HepG2 (cell line): ENCODE data around the gene CCT5. TPM values are rescaled to one million over a fixed set of nuclear protein-coding genes. Genes with fewer than 3 reads are reported as not detected.

Experiments used
- ATAD3A ChIP-seq: sonication (generic); formaldehyde crosslinking; IDR thresholded peaks from 2 replicates; pipeline ENCODE4 v1.4.0; 2020; ENCODE audit warnings: missing genetic modification reagents
- ETS1 ChIP-seq: sonication (generic); formaldehyde crosslinking; IDR thresholded peaks from 2 replicates; pipeline ENCODE4 v1.4.0; 2020; ENCODE audit warnings: missing genetic modification reagents
- FOXA1 ChIP-seq, 2 experiments: fragments of 450-650 bp in 1 of 2; sonication (generic) in 1 of 2; formaldehyde crosslinking in 1 of 2; IDR thresholded peaks; 2 replicates each; pipeline versions ENCODE4 v1.4.0 to v1.6.1; 2016 to 2020; ENCODE audit warnings: missing genetic modification reagents in 1 of 2
- NFAT5 ChIP-seq: sonication (generic); formaldehyde crosslinking; IDR thresholded peaks from 2 replicates; pipeline ENCODE4 v1.4.0; 2020; ENCODE audit warnings: missing genetic modification reagents
- RXRB ChIP-seq: IDR thresholded peaks from 2 replicates; pipeline ENCODE4 v1.6.1; 2016; ENCODE audit warnings: borderline replicate concordance, missing genetic modification reagents, missing compliant biosample characterization
- TIGD3 ChIP-seq: sonication (generic); formaldehyde crosslinking; IDR thresholded peaks from 2 replicates; pipeline ENCODE4 v1.5.1; 2020; ENCODE audit warnings: mild to moderate bottlenecking, missing genetic modification reagents, borderline replicate concordance
- ZNF24 ChIP-seq: fragments of 450-650 bp; IDR thresholded peaks from 2 replicates; pipeline ENCODE4 v1.6.1; 2017; ENCODE audit warnings: antibody characterized with exemption, mild to moderate bottlenecking
- ZNF556 ChIP-seq: sonication (generic); formaldehyde crosslinking; IDR thresholded peaks from 2 replicates; pipeline ENCODE4 v1.4.0; 2020; ENCODE audit warnings: mild to moderate bottlenecking, missing genetic modification reagents, borderline replicate concordance
- ZNF589 ChIP-seq: sonication (generic); formaldehyde crosslinking; conservative IDR thresholded peaks from 2 replicates; pipeline ENCODE4 v1.8.0; 2022; ENCODE audit warnings: mild to moderate bottlenecking, moderate library complexity, missing genetic modification reagents
- ZNF720 ChIP-seq: sonication (generic); formaldehyde crosslinking; IDR thresholded peaks from 2 replicates; pipeline ENCODE4 v1.4.0; 2020; ENCODE audit warnings: missing genetic modification reagents
- ZNF775 ChIP-seq: sonication (generic); formaldehyde crosslinking; IDR thresholded peaks from 2 replicates; pipeline ENCODE4 v1.4.0; 2020; ENCODE audit warnings: missing genetic modification reagents, mild to moderate bottlenecking, moderate library complexity, borderline replicate concordance
- ZSCAN30 ChIP-seq: sonication (generic); formaldehyde crosslinking; IDR thresholded peaks from 2 replicates; pipeline ENCODE4 v1.5.0; 2020; ENCODE audit warnings: mild to moderate bottlenecking, missing genetic modification reagents
- polyA plus RNA-seq, 8 experiments: library from polyadenylated mRNA; depleted of rRNA in 3 of 8; stranded (reverse) in 7 of 8; unstranded in 1 of 8; fragments of >200 nt; fragmentation: Illumina TruSeq in 4 of 8; extraction: Trizol in 4 of 8; gene quantifications; 2 replicates each; pipeline versions ENCODE4 v1.2.1 to v1.2.3, GENCODE V29; 2011 to 2016; ENCODE audit warnings: low read depth in 4 of 8, missing spikeins in 1 of 8, mixed read lengths in 1 of 8; ENCODE audit not compliant: insufficient read depth in 1 of 8
- total RNA-seq, 5 experiments: library from RNA; depleted of rRNA; stranded (reverse); fragments of >200 nt; fragmentation: Illumina TruSeq; extraction: Trizol; gene quantifications; 2 replicates each; pipeline ENCODE4 v1.2.3, GENCODE V29; 2016; ENCODE audit warnings: low read depth in 1 of 5
- TF ChIP-seq, protein P1 (sequence below): sonication (generic); formaldehyde crosslinking; IDR thresholded peaks from 2 replicates; pipeline ENCODE4 v1.4.0; 2020; ENCODE audit warnings: low read depth, missing genetic modification reagents

CCT5 gene
- total and polyA plus RNA-seq, 2 of the 13 experiments (the other 11 are each of a cell fraction or from before 2014, with no cell fraction given), result 319 to 708 TPM

DNA sequence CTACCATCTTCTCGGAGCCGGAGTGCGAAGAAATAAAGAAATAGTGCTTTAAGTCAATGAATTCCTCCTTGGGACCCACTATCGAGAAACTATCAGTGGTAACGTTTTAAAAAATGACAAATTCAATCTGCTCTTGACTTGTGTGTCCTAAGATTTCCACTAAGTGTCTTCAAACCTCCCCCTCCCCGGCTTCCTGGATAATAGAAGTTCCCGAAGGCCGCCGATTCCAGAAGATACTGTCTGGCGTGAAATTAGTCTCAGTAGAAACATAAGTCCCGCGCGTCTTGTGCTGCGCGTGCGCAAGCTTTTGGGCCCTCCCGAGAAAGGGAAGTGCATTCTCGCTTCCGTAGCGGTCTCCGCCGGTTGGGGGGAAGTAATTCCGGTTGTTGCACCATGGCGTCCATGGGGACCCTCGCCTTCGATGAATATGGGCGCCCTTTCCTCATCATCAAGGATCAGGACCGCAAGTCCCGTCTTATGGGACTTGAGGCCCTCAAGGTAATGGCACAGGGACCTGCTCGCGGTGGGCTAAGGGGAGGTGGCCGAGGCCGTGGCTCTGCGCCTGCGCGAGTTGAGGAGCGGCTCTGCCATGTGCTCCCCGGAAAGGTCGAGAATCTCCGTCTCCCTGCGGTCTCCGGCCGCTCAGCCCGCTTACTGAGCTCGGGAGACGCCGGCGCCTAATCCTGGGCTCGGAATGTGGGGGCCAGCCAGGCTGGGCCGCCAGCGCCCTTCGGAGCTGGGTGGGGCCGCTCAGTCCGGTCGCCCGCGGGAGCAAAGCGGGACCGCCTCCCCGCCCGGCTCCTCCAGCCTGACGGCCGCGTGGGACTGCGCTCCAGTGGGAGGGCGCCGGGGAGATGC is at the start of gene CCT5 (continued):
- TF ChIP-seq NFAT5 (CRISPR knock-in tag) (0 out of 2 replicates have a peak, but pooled peaks have one; percentile 76), ZNF24 (no peak), ATAD3A (CRISPR knock-in tag) (no peak), TIGD3 (CRISPR knock-in tag) (no peak), ZSCAN30 (no peak), ZNF556 (peak; percentile 42; the same call in 1 of the 2 replicates), FOXA1 (IDR thresholded peaks at IDR 0.05) (no peak), FOXA1 (CRISPR knock-in tag; IDR thresholded peaks at IDR 0.05) (no peak), ZNF589 (CRISPR knock-in tag) (no peak), ETS1 (no peak), ZNF775 (CRISPR knock-in tag) (no peak), ZNF720 (CRISPR knock-in tag) (no peak), RXRB (0 out of 2 replicates have a peak, but pooled peaks have one; percentile 46)
- TF ChIP-seq, protein P1, sequence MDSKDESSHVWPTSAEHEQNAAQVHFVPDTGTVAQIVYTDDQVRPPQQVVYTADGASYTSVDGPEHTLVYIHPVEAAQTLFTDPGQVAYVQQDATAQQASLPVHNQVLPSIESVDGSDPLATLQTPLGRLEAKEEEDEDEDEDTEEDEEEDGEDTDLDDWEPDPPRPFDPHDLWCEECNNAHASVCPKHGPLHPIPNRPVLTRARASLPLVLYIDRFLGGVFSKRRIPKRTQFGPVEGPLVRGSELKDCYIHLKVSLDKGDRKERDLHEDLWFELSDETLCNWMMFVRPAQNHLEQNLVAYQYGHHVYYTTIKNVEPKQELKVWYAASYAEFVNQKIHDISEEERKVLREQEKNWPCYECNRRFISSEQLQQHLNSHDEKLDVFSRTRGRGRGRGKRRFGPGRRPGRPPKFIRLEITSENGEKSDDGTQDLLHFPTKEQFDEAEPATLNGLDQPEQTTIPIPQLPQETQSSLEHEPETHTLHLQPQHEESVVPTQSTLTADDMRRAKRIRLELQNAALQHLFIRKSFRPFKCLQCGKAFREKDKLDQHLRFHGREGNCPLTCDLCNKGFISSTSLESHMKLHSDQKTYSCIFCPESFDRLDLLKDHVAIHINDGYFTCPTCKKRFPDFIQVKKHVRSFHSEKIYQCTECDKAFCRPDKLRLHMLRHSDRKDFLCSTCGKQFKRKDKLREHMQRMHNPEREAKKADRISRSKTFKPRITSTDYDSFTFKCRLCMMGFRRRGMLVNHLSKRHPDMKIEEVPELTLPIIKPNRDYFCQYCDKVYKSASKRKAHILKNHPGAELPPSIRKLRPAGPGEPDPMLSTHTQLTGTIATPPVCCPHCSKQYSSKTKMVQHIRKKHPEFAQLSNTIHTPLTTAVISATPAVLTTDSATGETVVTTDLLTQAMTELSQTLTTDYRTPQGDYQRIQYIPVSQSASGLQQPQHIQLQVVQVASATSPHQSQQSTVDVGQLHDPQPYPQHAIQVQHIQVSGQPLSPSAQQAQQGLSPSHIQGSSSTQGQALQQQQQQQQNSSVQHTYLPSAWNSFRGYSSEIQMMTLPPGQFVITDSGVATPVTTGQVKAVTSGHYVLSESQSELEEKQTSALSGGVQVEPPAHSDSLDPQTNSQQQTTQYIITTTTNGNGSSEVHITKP (CRISPR knock-in tag), result peak; percentile 99
